CD4-positive, alpha-beta T cell treated with Interleukin-15 for 1 hour (primary cell): ENCODE data around the gene NCOA1.
"Not testable (repeated sequence)": the region's sequence is repeated elsewhere in the genome, so short reads cannot be mapped to it uniquely, and the experiment has no call there.

Experiments
- DNase-seq: peaks from one replicate; pipeline ENCODE4 v3.0.0-alpha.2; 2020

Gene NCOA1

DNA sequence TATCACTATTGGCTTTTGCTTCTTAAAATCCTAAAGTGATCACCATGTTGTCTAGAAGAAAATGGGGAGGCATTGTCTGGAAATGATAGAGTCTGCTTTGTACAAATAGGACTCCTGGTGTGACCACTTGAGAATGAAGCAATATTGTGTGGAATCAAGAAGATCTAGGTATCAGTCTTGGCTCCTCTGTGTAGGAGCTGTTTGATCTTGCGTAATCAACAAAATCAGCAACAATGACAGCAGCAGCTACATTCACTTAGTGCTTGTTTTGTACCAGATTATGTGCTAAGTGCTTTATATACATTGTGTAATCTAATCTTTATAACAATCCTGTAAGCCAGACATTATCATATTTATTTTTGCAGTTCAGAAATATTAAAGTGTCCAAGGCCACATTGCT, 17.8 kb downstream of the NCOA1 start:
- no peak for DNase-seq

DNA sequence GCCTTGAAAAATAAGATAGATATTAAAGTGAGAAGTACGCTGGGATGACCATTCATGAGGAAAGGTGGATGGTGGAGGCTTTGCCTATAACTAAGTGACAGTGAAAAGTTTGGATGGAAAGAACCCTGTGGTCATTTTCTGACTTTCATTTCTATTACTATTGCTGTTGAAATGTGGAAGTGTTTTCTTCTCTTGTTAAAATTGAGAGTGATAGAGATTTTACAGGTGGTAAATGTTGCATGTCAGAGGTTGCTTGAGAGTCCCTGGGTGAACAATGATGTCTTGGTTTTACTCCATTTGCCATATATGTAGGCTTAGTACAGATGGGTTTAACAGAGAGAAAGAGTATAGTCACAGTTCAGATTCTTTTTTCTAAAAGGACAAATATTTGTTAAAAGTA, 18.4 kb downstream of the NCOA1 start:
- DNase-seq, result no peak

- DNase-seq, result no peak
Observed at GRCh38 chr2:24509840-24510239, 18.8 kb downstream of the NCOA1 start.

DNA sequence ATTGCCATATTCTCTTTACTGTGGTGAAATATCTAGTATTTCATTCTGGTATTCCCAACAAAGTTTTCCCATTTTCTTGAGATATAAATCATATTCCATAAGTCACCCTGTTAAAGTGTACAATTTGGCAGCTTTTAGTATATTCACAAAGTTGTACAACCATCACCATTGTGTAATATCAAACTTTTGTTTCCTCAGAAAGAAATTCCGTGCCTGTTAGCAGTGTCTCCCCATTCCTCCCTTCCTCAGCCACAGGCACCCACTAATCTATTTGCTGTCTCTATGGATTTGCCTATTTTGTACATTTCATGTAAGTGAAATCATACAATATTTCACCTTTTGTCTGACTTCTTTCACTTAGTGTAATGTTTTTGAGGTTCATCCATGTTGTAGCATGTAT, 19.7 kb downstream of the NCOA1 start:
- DNase-seq, result no peak

DNA sequence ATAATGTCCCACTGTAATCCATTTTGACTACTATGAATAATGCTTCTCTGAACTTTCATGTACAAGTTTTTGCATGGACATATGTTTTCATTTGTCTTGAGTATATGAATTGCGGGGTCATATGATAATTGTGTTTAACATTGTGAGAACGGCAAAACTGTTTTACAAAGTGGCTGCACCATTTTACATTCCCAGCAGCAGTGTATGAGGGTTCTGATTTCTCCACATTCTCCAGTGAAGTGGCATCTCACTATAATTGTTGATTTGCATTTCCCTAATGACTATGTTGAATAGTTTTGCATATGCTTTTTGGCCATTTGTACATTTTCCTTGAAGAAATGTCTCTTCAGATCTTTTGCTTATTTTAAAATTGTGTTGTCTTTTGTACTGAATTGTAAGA, 20.1 kb downstream of the NCOA1 start:
- DNase-seq, result no peak

- DNase-seq, result no peak
Observed at GRCh38 chr2:24511894-24512293, 20.8 kb downstream of the NCOA1 start.

- no peak for DNase-seq
Observed at GRCh38 chr2:24512404-24512803, 21.4 kb downstream of the NCOA1 start.

DNA sequence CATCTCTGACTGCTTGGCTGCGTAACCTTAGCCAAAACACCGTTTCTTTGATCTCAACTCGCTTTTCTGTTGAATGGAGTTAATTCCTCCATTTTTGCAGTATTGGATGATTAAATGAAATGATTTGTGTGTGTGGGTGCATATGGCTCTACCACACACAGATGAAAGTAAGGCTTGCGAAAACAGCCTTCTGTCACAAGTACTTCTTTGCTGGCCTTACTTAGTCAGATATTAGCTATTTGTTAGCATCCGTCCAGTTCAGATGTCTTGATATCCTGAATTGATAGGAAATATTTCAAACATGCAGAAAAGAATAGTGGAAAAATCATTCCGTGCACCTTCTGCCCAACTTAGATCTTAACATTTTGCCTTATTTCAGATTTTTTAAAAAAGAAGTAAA, 21.8 kb downstream of the NCOA1 start:
- DNase-seq, result no peak

DNA sequence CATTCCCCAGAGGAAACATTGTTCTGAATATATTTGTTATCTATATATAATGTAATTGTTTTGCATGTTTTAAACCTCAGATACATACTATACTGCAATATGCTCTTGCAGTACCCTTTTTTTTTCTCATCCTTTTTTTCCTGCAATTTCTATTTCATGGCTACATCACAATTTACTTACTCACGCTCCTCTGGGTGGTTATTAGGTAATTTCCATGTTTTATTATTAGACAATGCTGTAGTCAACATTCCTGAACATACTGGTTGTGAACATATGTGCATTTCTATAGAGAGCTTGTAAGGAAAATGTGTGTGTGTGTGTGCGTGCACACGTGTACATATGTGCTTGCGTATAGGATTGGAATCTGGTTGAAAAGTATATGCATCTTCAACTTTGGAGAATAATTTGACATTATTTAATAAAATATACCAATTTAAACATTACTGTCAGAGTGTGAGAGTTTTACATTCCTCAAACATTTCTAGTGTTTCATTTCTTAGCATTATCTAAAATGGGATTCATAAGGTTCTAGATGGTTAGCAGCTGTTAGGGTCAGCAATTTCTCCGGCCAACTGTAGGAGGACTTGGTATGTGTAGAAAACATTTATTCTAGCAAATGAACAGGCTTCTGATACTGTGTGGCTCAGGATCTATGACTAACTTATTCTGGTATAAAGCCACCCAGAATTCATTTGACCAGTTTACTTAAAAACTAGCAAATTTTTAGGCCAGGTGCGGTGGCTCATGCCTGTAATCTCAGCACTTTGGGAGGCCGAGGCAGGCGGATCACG, 22.4 kb downstream of the NCOA1 start:
- DNase-seq, result no peak

GRCh38 chr2:24514820-24515219, 23.8 kb downstream of the NCOA1 start:
- no peak for DNase-seq

- DNase-seq, result no peak
Observed at GRCh38 chr2:24515335-24515734, 24.3 kb downstream of the NCOA1 start.

DNA sequence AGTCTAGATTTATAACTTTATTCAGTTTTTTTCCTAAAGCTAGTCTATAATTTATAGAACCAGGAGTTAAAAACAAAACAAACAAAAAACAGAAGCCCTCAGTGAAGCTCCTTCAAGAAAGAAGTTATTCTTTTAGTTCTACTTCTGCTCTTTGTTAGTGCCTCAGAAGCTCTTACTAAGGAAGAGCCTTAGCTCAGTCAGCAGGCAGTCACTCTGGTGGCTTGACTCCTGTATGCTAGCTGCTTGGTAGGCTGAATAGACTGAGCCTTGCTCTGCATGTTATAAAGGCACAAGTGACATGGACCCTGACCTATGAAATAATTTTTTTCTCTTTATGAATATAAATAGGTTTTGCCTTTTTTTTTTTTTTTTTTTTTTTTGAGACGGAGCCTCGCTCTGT, 24.8 kb downstream of the NCOA1 start:
- DNase-seq, result no peak

DNA sequence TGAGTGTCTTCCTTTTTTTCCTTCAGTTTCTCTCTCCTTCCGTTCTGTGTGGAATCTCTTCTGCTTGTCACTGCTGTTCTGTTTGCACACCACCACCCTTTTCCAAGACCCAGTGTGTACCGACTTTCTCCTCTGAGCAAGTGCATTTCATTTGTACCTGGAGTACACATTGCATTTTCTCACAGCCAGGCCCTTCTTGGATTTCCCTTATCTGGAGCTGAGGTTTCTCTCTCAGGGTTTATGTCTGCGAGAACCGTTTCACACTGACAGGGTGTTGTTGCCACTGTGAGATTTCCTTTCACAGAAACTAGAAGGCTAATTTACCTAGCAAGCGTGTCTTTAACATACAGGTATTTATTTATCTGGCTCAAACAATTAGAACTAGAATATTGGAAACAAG, 26.2 kb downstream of the NCOA1 start:
- no peak for DNase-seq

DNA sequence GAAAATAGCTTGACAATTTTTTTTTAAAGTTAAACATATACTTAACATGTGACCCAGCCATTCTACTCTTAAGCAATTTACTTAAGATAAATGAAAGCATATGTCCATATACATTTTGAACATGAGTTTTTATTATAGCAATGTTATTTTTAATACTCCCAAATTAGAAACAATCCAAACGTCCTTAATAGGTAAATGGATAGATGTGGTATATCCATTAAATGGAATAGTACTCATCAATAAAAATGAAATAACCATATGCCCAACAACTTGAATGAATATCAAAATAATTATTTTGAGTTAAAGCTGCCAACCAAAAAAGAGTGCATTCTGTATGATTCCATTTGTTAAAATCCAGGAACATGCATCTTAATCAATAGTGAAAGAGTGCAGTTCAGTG, 29.1 kb downstream of the NCOA1 start:
- DNase-seq, result no peak

GRCh38 chr2:24521162-24521857, 30.3 kb downstream of the NCOA1 start:
- DNase-seq, result no peak

DNA sequence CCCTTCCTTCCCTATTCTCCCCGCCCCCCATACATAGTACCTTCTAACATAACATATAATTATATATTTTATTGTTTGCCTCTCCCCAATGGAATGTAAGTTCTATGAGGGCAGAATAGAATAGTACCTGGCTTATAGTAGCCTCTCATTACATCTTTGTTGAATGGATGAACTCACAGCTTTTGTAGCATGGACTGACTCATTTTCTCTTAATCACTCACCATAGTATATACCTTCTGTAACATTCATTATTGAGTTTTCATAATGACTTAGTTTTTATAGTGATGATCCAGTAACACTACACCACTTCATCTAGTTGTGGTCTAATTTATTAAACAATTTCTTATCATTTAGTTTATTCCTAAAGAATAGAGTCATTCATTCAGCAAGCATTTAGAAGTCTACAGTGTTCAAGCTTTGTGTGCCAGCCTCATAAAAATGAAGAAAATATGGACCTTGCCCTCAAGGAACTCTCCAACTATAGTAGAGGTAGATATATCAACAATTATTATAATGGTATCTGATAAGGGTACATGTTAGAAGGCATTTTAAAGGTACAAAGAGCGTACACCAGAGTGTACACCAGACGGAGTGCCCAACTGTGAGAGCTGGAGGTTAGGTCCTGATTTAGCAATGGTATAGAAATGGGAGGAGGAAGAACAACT, 31.1 kb downstream of the NCOA1 start:
- DNase-seq, result no peak

DNA sequence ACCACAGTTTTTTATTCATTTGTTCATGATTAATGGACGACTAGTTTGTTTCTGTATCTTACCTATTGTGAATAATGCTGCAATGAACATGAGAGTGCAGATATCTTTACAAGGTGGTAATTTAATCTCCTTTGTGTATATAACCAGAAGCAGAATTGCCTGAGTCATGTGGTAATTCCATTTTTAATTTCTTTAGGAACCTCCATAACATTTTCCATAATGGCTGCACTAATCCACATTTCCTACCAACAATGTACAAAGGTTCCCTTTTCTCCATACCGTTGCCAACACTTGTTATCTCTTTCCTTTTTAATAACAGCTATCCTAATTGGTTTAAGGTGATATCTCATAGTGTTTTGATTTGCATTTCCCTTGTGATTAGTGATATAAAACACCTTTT, 36.5 kb downstream of the NCOA1 start:
- DNase-seq, result no peak

- DNase-seq, result no peak
Observed at GRCh38 chr2:24530796-24531195, 39.7 kb downstream of the NCOA1 start.

- not testable (repeated sequence) for DNase-seq
Observed at GRCh38 chr2:24531610-24532009, 40.6 kb downstream of the NCOA1 start.

- DNase-seq, result not testable (repeated sequence)
Observed at GRCh38 chr2:24532057-24532456, 41.0 kb downstream of the NCOA1 start.

DNA sequence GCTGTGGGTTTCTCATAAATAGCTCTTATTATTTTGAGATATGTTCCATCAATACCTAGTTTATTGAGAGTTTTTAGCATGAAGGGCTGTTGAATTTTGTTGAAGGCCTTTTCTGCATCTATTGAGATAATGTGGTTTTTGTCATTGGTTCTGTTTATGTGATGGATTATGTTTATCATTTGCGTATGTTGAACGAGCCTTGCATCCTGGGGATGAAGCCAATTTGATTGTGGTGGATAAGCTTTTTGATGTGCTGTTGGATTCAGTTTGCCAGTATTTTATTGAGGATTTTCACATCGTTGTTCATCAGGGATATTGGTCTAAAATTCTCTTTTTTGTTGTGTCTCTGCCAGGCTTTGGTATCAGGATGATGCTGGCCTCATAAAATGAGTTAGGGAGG, 42.5 kb downstream of the NCOA1 start:
- not testable (repeated sequence) for DNase-seq

- no peak for DNase-seq
Observed at GRCh38 chr2:24538720-24539119, 47.7 kb downstream of the NCOA1 start.

DNA sequence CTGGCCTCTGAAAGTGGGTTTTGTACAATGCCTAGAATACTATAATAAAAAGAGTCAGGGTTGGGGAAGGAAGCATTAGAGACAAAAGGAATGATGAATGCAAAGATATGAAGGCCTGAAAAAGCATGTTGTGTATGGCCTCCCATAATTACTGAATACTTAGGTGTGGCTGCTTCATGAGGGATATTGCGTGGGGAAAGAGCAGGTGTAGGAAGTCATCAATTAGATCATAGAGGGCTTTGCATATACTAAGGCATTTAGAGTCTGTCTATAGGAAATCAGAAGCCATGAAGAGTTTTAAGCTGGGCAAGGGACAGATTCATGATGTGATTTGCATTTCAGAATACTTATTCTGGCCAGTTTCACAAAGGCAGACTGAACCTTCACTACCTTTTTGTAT, 48.2 kb downstream of the NCOA1 start:
- no peak for DNase-seq

DNA sequence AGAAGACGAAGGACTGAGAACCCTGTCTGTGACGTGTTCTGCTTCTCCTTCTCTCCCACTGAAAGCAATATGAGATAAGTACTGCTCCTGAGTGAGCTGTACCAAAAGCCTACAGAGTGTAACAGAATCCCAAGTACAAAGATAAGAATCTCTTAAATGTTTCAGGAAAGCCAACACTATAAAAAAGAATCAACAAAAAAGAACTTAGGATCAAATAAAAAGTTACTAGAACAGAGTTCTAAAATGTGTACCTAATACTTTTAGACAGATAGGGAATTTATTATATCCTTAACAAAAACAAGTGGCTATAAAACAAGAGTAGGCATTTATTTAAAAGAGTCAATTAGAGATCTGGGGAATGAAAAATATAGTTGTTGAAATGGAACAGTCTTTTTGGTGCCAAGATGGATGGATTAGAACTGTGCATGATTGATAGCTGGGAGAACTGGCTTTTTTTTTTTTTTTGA, 49.0 kb downstream of the NCOA1 start:
- DNase-seq, result no peak
